Inflammatory macrophage (primary cell): ENCODE data around the gene SZRD1.
"Not testable (repeated sequence)": the region's sequence is repeated elsewhere in the genome, so short reads cannot be mapped to it uniquely, and the experiment has no call there.

ENCODE experiments used
- DNase-seq, 2 donors: peaks; one replicate each; pipeline ENCODE4 v3.0.0-alpha.2; 2020 to 2022
- total RNA-seq, 18 experiments: gene quantifications; one replicate each; lab custom pipeline; 2026; ENCODE audit warnings: mixed read lengths in 6 of 18, inconsistent platforms in 2 of 18; lab: John Stamatoyannopoulos, UW

Gene SZRD1
- 86.7 to 184 (median 114) reads per million in 18 experiments for total RNA-seq

DNA sequence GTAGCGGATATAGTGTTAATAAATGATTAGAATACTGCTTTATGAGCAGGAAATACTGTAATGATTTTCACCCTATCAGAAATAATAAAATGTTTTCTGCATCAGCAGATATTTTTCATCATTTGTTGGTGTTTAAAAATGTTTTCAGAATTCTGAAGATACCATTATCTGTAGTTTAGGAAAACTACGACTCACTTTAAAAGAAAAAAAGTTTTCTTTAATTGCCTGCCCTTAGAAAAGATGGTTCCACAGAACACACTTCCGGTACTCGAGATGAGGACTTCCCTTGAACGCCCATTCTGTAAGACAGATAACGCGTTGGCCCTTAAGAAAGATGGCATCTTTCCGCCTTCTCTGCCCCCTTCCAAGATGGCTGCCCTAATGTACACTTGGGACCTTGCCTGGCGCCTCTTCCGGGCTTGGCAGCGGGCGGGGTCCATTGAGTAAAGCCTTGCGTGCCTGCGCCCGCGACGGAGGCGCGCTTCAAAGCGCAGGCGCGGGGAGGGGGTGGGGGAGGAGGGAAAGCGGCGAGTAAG, at the start of gene SZRD1:
SZRD1 (plus strand) TSS at position 521 of the 536 bp plus-strand sequence. CDS start 16 bp downstream, outside the sequence.
- DNase-seq = peak; percentile 99

DNA sequence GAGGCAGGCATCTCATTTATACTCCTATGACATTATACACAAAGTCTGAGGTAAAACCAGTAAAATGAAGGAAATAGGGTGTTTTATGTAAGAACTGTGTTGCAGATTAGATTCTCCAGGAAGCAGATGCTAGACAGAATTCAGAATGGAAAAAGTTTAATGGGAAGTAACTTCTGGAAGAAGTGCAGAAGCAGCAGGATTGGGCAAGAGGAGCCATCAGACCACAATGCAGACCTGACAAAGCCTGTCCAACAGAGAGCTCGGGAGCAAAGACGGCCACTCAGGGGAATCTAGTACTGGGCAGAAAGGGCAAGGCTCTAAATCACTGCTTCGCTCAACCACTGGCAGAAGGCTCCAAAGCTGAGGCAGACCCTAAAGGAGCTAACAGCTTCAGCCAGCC, 48.5 kb upstream of the SZRD1 start:
- DNase-seq = peak; percentile 71 to 73

GRCh38 chr1:16321176-16321867, 45.7 kb upstream of the SZRD1 start:
- no peak for DNase-seq

GRCh38 chr1:16324456-16324890, 42.6 kb upstream of the SZRD1 start:
- DNase-seq = no peak

- DNase-seq = no peak
Observed at GRCh38 chr1:16326833-16327404, 40.1 kb upstream of the SZRD1 start.

DNA sequence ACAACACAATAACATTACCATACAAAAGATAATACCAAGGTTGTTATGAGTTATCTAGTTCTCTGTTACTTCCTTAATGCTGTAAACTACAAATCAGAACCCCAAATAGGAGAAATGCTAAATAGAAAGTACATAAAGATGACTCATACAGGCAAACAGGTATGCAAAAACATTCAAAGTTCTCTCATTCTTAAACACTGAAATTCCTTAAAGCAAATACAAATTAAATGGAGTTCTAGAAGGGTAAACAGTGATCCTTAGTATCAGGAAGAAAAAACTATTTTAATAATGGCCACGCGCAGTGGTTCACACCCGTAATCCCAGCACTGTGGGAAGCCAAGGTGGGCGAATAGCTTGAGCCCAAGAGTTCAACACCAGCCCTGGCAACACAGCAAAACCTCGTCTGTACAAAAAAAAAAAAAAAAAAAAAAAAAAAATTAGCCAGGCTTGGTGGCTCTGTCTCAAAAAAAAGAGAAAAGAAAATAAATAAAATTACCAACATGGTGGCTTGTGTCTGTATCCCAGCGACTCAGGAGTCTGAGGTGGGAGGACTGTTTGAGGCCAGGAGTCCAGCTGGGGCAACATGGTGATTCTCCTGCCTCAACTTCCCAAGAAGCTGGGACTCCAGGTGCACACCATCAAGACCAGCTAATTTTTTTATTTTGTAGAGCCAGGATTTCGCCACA, 32.2 kb upstream of the SZRD1 start:
- DNase-seq = no peak

DNA sequence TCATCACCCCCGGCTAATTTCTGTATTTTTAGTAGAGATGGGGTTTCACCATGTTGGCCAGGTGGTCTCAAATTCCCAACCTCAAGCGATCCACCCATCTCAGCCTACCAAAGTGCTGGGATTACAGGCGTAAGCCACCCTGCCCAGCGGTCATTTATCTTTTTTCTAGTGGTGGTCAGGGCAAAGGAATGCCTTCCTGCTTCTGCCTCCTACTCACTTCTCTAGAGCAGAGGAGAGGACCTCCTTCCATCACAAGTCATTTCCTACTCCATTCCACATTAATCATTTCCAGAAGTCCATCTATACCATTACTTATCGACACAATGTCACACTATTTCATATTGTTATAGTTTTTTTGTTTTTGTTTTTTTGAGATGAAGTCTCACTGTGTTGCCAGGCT, 28.1 kb upstream of the SZRD1 start:
- DNase-seq = no peak

GRCh38 chr1:16340673-16341072, 26.4 kb upstream of the SZRD1 start:
- no peak for DNase-seq

GRCh38 chr1:16342331-16343062, 24.5 kb upstream of the SZRD1 start:
- DNase-seq = peak; percentile 48 to 67

DNA sequence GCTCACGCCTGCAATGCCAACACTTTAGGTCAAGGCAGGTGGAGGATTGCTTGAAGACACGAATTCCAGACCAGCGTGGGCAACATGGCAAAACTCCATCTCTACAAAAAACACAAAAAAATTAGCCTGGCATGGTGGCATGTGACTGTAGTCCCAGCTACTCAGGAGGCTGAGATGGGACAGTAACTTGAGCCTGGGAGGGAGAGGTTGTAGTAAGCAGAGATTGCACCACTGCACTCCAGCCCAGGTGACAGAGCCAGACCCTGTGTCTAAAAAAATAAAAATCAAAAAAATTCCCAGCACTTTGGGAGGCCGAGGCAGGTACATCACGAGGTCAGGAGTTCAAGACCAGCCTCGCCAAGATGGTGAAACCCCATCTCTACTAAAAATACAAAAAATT, 23.8 kb upstream of the SZRD1 start:
- DNase-seq = not testable (repeated sequence)

DNA sequence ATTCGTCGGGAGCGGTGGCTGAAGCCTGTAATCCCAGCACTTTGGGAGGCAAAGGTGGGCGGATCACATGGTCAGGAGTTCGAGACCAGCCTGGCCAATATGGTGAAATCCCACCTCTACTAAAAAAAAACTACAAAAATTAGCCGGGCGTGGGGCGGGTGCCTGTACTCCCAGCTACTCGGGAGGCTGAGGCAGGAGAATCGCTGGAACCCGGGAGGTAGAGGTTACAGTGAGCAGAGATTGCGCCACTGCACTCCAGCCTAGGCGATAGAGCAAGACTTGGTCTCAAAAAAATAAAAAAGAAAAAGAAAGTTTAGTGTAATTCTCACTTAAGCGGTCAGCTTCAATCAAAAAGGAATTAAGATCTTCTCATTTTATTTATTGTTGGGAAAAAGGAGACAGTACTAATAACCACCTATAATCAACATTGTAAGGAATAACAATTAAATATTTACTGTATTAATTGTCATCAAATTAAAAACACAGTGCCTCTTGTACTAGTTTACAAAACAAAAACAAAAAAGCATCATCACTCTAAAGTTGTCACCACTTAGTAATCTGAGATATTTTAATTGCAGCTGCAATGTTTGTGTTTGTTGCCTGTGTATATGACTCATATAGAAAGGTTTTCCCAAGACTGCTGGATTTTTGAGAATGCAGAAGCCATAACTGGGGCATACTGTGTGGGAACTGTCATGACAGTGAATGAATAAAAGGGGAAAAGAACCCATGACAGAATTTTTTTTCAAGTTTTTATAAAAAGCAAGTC, 18.4 kb upstream of the SZRD1 start:
- DNase-seq = peak; percentile 87 to 92

DNA sequence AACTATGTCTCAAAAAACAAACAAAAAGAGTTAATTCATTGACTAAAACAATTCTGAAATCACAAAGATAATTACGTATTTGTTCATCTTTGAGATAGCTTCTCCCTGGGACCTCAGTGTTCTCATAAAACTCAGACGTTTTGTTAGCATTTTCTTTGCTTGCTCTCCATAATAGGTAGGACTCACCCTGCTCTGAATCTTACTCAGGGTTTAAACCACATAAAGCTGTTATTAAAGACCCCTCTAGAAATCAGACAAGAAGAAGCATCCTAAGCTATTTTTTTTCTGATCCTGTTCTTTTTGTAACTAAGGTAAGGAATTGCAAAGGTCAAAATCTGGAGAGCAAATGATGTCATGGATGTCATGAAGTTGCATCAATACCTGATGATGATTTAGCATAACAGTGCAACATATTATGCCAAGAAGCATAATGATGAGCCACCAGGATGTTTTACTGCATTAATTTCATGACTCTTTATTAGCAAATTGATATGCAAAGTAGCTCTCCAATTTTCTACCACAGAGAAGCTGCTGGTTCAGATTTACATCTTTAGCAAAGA, 17.1 kb upstream of the SZRD1 start:
- no peak for DNase-seq

GRCh38 chr1:16351456-16351993, 15.5 kb upstream of the SZRD1 start:
- DNase-seq = peak in 1 of 2 donors; percentile 46

DNA sequence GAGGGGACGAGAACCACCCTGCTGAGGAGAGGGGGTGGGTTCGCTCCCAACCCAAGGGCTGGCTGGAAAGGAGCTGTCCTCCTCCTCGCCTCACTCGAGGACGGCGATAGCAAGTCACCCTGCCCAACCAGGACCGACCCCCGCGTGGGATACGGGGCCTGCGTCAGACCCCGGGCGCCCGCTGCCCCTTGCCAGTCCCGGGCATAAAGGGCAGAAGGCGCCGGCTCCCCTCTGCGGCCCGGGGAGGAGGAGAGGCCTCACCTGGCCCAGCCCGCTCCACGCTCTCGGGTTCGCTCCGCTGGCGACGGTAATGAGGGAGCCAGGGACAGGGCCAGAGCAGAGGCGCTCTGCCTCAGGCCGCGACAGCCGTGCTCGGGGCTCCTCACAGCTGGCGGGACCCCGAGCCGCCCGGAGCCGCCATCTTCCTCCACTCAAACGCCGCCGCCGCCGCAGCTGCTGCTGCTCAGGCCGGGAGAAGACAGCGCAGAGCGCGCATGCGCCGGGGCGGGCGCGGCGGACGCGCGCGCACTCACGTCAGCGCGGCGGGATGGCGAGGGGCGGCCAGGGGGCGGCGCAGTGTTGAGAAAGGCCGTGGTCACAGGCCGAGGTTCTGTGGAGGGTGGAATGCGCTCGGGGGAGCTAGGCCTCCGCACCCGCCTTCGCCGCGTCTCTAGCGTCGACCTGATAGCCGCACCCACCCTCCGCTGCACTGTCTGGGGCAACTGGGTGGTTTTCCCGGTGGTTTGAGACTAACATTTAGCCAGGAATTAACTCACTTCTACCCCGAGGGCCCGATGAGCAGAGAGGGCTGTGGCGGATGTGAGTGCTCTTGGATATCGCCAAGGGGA, 14.8 kb upstream of the SZRD1 start, which contains the start of gene FBXO42:
FBXO42 (minus strand) TSS at position 487 of the 848 bp plus-strand sequence. CDS start 37,062 bp downstream, outside the sequence.
- DNase-seq = peak; percentile 90 to 94

GRCh38 chr1:16352842-16353535, 14.1 kb upstream of the SZRD1 start:
- DNase-seq = no peak

GRCh38 chr1:16354619-16355018, 12.4 kb upstream of the SZRD1 start:
- no peak for DNase-seq

DNA sequence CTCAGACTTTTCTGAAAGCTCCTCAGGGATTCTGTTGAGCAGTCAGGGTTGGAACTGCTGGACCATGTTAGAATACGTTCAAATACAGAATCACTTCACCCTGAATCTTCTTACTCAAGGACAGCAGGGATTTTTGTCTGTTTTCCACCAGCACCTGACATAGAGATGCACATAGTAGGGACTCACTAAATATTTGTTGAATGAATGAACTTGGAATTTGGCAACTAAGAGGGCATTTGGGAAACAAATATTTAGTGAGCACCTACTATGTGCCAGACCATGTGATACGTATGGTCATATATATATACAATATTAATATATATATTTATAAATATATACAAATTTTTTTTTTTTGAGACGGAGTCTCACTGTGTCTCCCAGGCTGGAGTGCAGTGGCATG, 10.2 kb upstream of the SZRD1 start:
- no peak for DNase-seq

- DNase-seq = not testable (repeated sequence)
Observed at GRCh38 chr1:16365146-16365498, 1.9 kb upstream of the SZRD1 start.

DNA sequence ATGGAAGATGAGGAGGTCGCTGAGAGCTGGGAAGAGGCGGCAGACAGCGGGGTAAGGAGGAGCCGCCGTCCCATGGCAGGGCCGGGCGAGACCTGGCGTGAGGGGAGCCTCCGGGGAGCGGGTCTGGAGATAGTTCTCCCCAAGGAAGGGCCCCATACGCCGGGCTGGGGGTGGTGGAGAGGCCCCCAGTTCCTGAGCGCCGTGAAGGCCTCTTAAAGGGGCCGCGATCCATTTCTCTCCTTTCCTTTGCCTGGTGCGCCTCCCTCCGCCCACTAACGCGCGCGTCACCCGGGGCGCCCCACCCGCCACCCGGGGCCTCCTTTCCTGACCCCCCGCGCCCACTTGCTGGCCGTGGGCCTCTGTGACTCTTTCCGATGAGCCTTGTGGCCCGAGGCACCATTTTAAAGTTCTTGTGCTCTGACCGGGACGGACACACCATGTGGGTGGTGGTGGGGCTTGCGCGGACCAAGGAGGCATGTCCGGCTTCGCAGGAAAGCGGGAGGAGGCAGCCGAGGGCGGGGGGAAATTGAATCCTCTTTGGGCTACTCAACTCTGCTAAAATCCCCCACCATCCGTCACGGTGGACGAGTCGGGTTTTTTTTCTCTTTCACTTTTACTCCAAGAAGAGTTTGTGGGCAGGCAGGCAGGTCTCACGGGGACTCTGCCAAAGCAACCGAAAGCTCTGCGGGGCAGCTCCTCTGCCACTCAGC, 371 bp downstream of the SZRD1 start:
- DNase-seq = peak; percentile 93 to 95
